HL-60 (cell line): ENCODE results near the gene FLNB.

Experiments used
- CTCF ChIP-seq: IDR thresholded peaks from one replicate; pipeline ENCODE4 v1.5.1; 2011; ENCODE audit warnings: low read length, control low read depth, inconsistent platforms; ENCODE audit not compliant: insufficient read depth
- POLR2AphosphoS5 ChIP-seq: IDR thresholded peaks from 2 replicates; pipeline ENCODE4 v1.6.1; 2012; ENCODE audit warnings: low read depth
- SPI1 ChIP-seq: IDR thresholded peaks from 2 replicates; pipeline ENCODE4 v1.6.1; 2012; ENCODE audit warnings: low read depth, mild to moderate bottlenecking, borderline replicate concordance

- TF ChIP-seq CTCF = no peak
- no peak for TF ChIP-seq POLR2AphosphoS5
- no peak for TF ChIP-seq SPI1
Observed at GRCh38 chr3:58078610-58079009, 70.4 kb downstream of the FLNB start.
